ENCODE measurements around the gene STRIP1.

GRCh38 chr1:110065841-110066240, 31.4 kb downstream of the STRIP1 start:
- no peak for TF ChIP-seq YY1 (IDR thresholded peaks at IDR 0.05; ENCODE audit: insufficient read depth, insufficient read length)
- no peak for TF ChIP-seq SUZ12 (IDR thresholded peaks at IDR 0.05; ENCODE audit: extremely low read depth, insufficient read depth, insufficient read length)
- TF ChIP-seq ZNF274 (IDR thresholded peaks at IDR 0.05; ENCODE audit: low read depth, low read length): no peak
